GM23338 (cell line): ENCODE measurements around the gene ATN1. TPM values are rescaled to one million over a fixed set of nuclear protein-coding genes. Genes with fewer than 3 reads are reported as not detected.
A peak's percentile ranks its signal among the peaks of the same experiment; 100 is the strongest.

Experiments used
- ATAC-seq: fragments of 200-7000 bp; cut with Tn5 transposase; 3 replicates; pipeline ENCODE4 v1.9.1; 2020
- DNase-seq: peaks from one replicate; pipeline ENCODE4 v3.0.0-alpha.2; 2015; ENCODE audit warnings: low spot score
- H2AFZ ChIP-seq: fragments of 200-600 bp; sonication (generic); 2 replicates; pipeline ENCODE4 v1.8.0; 2016; ENCODE audit warnings: antibody characterized with exemption, mild to moderate bottlenecking, moderate library complexity
- H3F3A ChIP-seq: fragments of 200-600 bp; sonication (generic); replicated peaks from 2 replicates; pipeline ENCODE4 v1.8.0; 2017; ENCODE audit warnings: antibody characterized with exemption, mixed run types, low read depth
- H3K27ac ChIP-seq: fragments of 200-600 bp; sonication (generic); 2 replicates; pipeline ENCODE4 v1.6.1; 2016; ENCODE audit warnings: low read depth
- H3K27me3 ChIP-seq: fragments of 200-600 bp; sonication (generic); 2 replicates; pipeline ENCODE4 v1.8.0; 2016; ENCODE audit warnings: mild to moderate bottlenecking, mixed run types, moderate library complexity; ENCODE audit not compliant: insufficient read depth
- H3K36me3 ChIP-seq: fragments of 200-600 bp; sonication (generic); 2 replicates; pipeline ENCODE4 v1.8.0; 2016; ENCODE audit warnings: mild to moderate bottlenecking; ENCODE audit not compliant: insufficient read depth
- H3K4me1 ChIP-seq: fragments of 200-600 bp; sonication (generic); 2 replicates; pipeline ENCODE4 v1.8.0; 2016; ENCODE audit warnings: mild to moderate bottlenecking, moderate library complexity; ENCODE audit not compliant: insufficient read depth
- H3K4me2 ChIP-seq: fragments of 200-600 bp; sonication (generic); 2 replicates; pipeline ENCODE4 v1.7.1; 2017; ENCODE audit warnings: mixed run types
- H3K4me3 ChIP-seq: fragments of 200-600 bp; sonication (generic); 2 replicates; pipeline ENCODE4 v1.6.1; 2016; ENCODE audit warnings: mixed run types
- H3K79me2 ChIP-seq: fragments of 200-600 bp; sonication (generic); replicated peaks from 2 replicates; pipeline ENCODE4 v1.8.0; 2017; ENCODE audit warnings: mild to moderate bottlenecking; ENCODE audit not compliant: insufficient read depth
- H3K9me2 ChIP-seq: fragments of 200-600 bp; sonication (generic); 2 replicates; pipeline ENCODE4 v1.8.0; 2017; ENCODE audit not compliant: insufficient read depth
- H4K20me1 ChIP-seq: fragments of 200-600 bp; sonication (generic); replicated peaks from 2 replicates; pipeline ENCODE4 v1.8.0; 2017; ENCODE audit warnings: mild to moderate bottlenecking; ENCODE audit not compliant: insufficient read depth
- H3K27ac Mint-ChIP-seq: 2 replicates; pipeline ENCODE4 v1.8.0; 2020; ENCODE audit warnings: inconsistent platforms, mild to moderate bottlenecking, moderate library complexity, mixed read lengths
- H3K27me3 Mint-ChIP-seq: 3 replicates; pipeline ENCODE4 v1.8.0; 2022; ENCODE audit warnings: low read depth, mild to moderate bottlenecking, moderate library complexity, mixed read lengths, inconsistent platforms; ENCODE audit not compliant: insufficient read depth, poor library complexity
- H3K36me3 Mint-ChIP-seq: 3 replicates; pipeline ENCODE4 v1.8.0; 2021; ENCODE audit warnings: low read depth, mild to moderate bottlenecking, inconsistent platforms, moderate library complexity, mixed read lengths
- H3K4me1 Mint-ChIP-seq: 3 replicates; pipeline ENCODE4 v1.8.0; 2020; ENCODE audit warnings: mild to moderate bottlenecking, inconsistent platforms, mixed read lengths
- H3K4me3 Mint-ChIP-seq: 3 replicates; pipeline ENCODE4 v1.8.0; 2021; ENCODE audit warnings: moderate library complexity, mild to moderate bottlenecking, inconsistent platforms, mixed read lengths
- H3K9me3 Mint-ChIP-seq: 3 replicates; pipeline ENCODE4 v1.8.0; 2020; ENCODE audit warnings: moderate library complexity, mild to moderate bottlenecking, inconsistent platforms, mixed read lengths
- CREB1 ChIP-seq: fragments of 250-450 bp; sonication (Bioruptor Pico); IDR thresholded peaks from 2 replicates; pipeline ENCODE4 v1.5.0; 2020; ENCODE audit warnings: low read depth, mild to moderate bottlenecking, moderate library complexity
- CTCF ChIP-seq, 2 experiments: fragments of 200-600 bp in 1 of 2; sonication (generic) in 1 of 2; conservative IDR thresholded peaks; 2 replicates each; pipeline versions ENCODE4 v1.5.1 to v1.6.1; 2016 to 2017; ENCODE audit warnings: antibody characterized with exemption in 2 of 2, low read depth in 2 of 2, mild to moderate bottlenecking in 2 of 2, moderate library complexity in 1 of 2
- POLR2AphosphoS5 ChIP-seq: IDR thresholded peaks from 2 replicates; pipeline ENCODE4 v1.6.1; 2016; ENCODE audit warnings: antibody characterized with exemption, low read depth
- ZNF462 ChIP-seq: fragments of 250-450 bp; sonication (Bioruptor Pico); IDR thresholded peaks from 2 replicates; pipeline ENCODE4 v1.5.0; 2020; ENCODE audit warnings: mild to moderate bottlenecking, moderate library complexity
- polyA plus RNA-seq: library from polyadenylated mRNA; unstranded; fragments of >200 nt; fragmentation: Nextera tagmentation; extraction: Ambion mirVana; gene quantifications from 2 replicates; pipeline ENCODE4 v1.2.1, GENCODE V29; 2016
- total RNA-seq: library from RNA; depleted of rRNA; stranded (reverse); fragments of >200 nt; shearing (Covaris generic); gene quantifications from 2 replicates; pipeline ENCODE4 v1.2.3, GENCODE V29; 2014

Gene ATN1
- total and polyA plus RNA-seq, 2 experiments from 2014 or later = 27.2 to 49.6 TPM

GRCh38 chr12:6944381-6945186 lies 16.8 kb downstream of the ATN1 start:
- DNase-seq = peak; percentile 97

More at GRCh38 chr12:6944381-6945186, 16.8 kb downstream of the ATN1 start:
- Histone ChIP-seq H3K36me3 (no peaks in the 10 kb centered on the region), H3K27ac (peak overlapping the region; percentile 87), H3F3A (peaks cover 31% of the 10 kb centered on the region), H3K4me3 (peak overlapping the region; percentile 70), H3K4me2 (peak overlapping the region; percentile 79), H4K20me1 (no peaks in the 10 kb centered on the region; the same call in 1 of the 2 replicates), H3K79me2 (0 out of 2 replicates have a peak, but pooled peaks cover 6% of the 10 kb centered on the region), H3K9me2 (no peaks in the 10 kb centered on the region), H2AFZ (no peak overlapping the region), H3K4me1 (peaks cover 20% of the 10 kb centered on the region), H3K27me3 (no peaks in the 10 kb centered on the region)
- Mint-ChIP-seq H3K4me3 (peak overlapping the region; percentile 96), H3K27me3 (peaks cover 54% of the 10 kb centered on the region), H3K9me3 (peaks cover 2% of the 10 kb centered on the region; the same call in 2 of the 3 replicates), H3K4me1 (peaks cover 46% of the 10 kb centered on the region), H3K27ac (peak overlapping the region; percentile 100), H3K36me3 (peaks cover 21% of the 10 kb centered on the region)
- TF ChIP-seq POLR2AphosphoS5 = peak; percentile 49; the same call in 1 of the 2 replicates
- TF ChIP-seq CREB1 (CRISPR knock-in tag) = peak; percentile 65
- TF ChIP-seq ZNF462 = no peak
- peak; percentile 62 to 93 for TF ChIP-seq CTCF (conservative IDR thresholded peaks at IDR 0.05; ENCODE audit: low read depth in 2 of 2)
- peak; percentile 45 for ATAC-seq
